DND-41 (cell line): Measurements from ENCODE around the gene NR2C2AP.

ENCODE experiments used
- ATAC-seq: fragments of 200-7000 bp; cut with Tn5 transposase; 3 replicates; pipeline ENCODE4 v1.9.1; 2021; ENCODE audit warnings: low read depth; ENCODE audit not compliant: insufficient read depth
- DNase-seq: peaks from one replicate; pipeline ENCODE4 v3.0.0-alpha.2; 2020
- H2AFZ ChIP-seq: 2 replicates; pipeline ENCODE4 v1.6.0; 2012; ENCODE audit warnings: low read depth, low read length
- H3K27ac ChIP-seq: 2 replicates; pipeline ENCODE4 v1.5.1; 2012; ENCODE audit warnings: low read length, inconsistent platforms
- H3K27me3 ChIP-seq: fragments of 200-600 bp; sonication (generic); 2 replicates; pipeline ENCODE4 v1.6.0; 2012; ENCODE audit warnings: low read length, mild to moderate bottlenecking, inconsistent platforms; ENCODE audit not compliant: insufficient read depth, poor library complexity
- H3K36me3 ChIP-seq: 2 replicates; pipeline ENCODE4 v1.5.1; 2012; ENCODE audit warnings: low read length, inconsistent platforms; ENCODE audit not compliant: insufficient read depth
- H3K4me1 ChIP-seq: 2 replicates; pipeline ENCODE4 v1.5.1; 2012; ENCODE audit warnings: mild to moderate bottlenecking, low read length; ENCODE audit not compliant: insufficient read depth
- H3K4me2 ChIP-seq: 2 replicates; pipeline ENCODE4 v1.6.0; 2012; ENCODE audit warnings: mild to moderate bottlenecking, moderate library complexity, low read length, inconsistent platforms; ENCODE audit not compliant: insufficient read depth
- H3K4me3 ChIP-seq, 2 experiments: fragments of 200-600 bp in 1 of 2; shearing (Covaris generic) in 1 of 2; 2 replicates each; pipeline ENCODE4 v1.5.1; 2012 to 2016; ENCODE audit warnings: inconsistent platforms in 2 of 2, low read length in 2 of 2, mild to moderate bottlenecking in 2 of 2, low read depth in 1 of 2, moderate library complexity in 1 of 2
- H3K79me2 ChIP-seq: 2 replicates; pipeline ENCODE4 v1.6.0; 2012; ENCODE audit warnings: low read length, inconsistent platforms; ENCODE audit not compliant: insufficient read depth
- H3K9ac ChIP-seq: 2 replicates; pipeline ENCODE4 v1.6.0; 2012; ENCODE audit warnings: low read depth, mild to moderate bottlenecking, inconsistent platforms, low read length, moderate library complexity
- H3K9me3 ChIP-seq: 2 replicates; pipeline ENCODE4 v1.5.1; 2012; ENCODE audit warnings: low read length, moderate library complexity, mild to moderate bottlenecking, inconsistent platforms; ENCODE audit not compliant: insufficient read depth, severe bottlenecking
- H4K20me1 ChIP-seq: 2 replicates; pipeline ENCODE4 v1.6.0; 2012; ENCODE audit warnings: low read length; ENCODE audit not compliant: insufficient read depth
- CTCF ChIP-seq: IDR thresholded peaks from 2 replicates; pipeline ENCODE4 v1.5.1; 2012; ENCODE audit warnings: borderline replicate concordance, low read length, moderate library complexity, mild to moderate bottlenecking; ENCODE audit not compliant: poor library complexity, severe bottlenecking; ENCODE audit errors: extremely low read depth
- EZH2 ChIP-seq: IDR thresholded peaks from 3 replicates; pipeline ENCODE4 v1.6.1; 2012; ENCODE audit warnings: borderline replicate concordance, low read depth, mild to moderate bottlenecking, moderate library complexity, low read length, inconsistent platforms; ENCODE audit not compliant: severe bottlenecking

Gene NR2C2AP

DNA sequence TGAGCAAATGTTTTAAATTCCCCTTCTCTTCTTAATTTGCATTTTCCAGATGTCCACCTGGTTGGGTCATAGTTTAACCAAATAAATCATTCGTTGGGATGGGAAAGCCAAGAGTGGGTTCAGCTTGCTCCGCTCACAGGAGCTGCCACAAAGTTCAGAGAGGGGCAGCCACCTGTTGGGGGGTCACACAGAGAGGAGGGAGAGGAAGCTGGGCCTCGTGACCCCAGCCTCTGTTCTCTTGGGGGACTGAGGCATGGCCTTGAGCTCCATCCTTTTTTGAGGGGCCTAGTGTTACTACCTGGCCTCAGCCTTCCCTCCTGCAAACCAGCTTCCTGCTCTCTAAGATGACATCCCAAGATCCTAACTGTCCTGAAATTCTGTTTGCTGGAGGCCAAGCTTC lies 35.6 kb downstream of the NR2C2AP start:
- no peak overlapping the region for H3K4me3 ChIP-seq

DNA sequence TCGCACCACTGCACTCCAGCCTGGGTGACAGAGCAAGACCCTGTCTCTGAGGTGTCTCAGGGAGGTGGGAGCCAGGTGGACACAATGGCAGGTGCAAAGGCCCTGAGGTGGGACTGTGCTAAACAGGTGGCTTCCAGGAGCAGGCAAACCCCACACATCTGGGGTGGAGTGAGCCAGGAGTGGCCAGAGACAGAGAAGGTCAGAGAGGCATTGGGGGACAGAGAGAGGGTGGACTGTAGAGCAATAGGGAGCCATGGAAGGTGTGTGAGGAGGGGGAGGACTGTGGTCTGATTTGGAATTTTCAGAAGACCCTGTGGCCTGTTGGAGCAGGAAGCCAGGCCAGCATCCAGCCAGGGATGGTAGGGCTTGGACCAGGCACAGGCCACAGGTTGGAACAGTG lies 37.8 kb downstream of the NR2C2AP start:
- H3K27ac ChIP-seq = no peak overlapping the region
- TF ChIP-seq CTCF (no peak), EZH2 (no peak)
- no peaks in the 10 kb centered on the region for H4K20me1 ChIP-seq
- ATAC-seq (no peak), DNase-seq (no peak)
- H3K9ac ChIP-seq = no peak overlapping the region
- no peak overlapping the region for H3K4me3 ChIP-seq
- H3K36me3 ChIP-seq = no peaks in the 10 kb centered on the region
- no peak overlapping the region for H2AFZ ChIP-seq
- no peaks in the 10 kb centered on the region for H3K9me3 ChIP-seq
- no peaks in the 10 kb centered on the region for H3K27me3 ChIP-seq
- no peak overlapping the region for H3K4me2 ChIP-seq
- H3K4me1 ChIP-seq = no peaks in the 10 kb centered on the region
- no peaks in the 10 kb centered on the region for H3K79me2 ChIP-seq

More for the DNA sequence above, 35.6 kb downstream of the NR2C2AP start:
- no peak for DNase-seq
- no peak overlapping the region for H3K9ac ChIP-seq
- no peak for ATAC-seq
- no peaks in the 10 kb centered on the region for H3K9me3 ChIP-seq
- no peaks in the 10 kb centered on the region for H4K20me1 ChIP-seq
- H2AFZ ChIP-seq = no peak overlapping the region
- no peaks in the 10 kb centered on the region for H3K27me3 ChIP-seq
- no peaks in the 10 kb centered on the region for H3K79me2 ChIP-seq
- no peaks in the 10 kb centered on the region for H3K36me3 ChIP-seq
- TF ChIP-seq EZH2 = no peak
- TF ChIP-seq CTCF = no peak
- no peak overlapping the region for H3K4me2 ChIP-seq
- H3K27ac ChIP-seq = no peak overlapping the region
- H3K4me1 ChIP-seq = no peaks in the 10 kb centered on the region

DNA sequence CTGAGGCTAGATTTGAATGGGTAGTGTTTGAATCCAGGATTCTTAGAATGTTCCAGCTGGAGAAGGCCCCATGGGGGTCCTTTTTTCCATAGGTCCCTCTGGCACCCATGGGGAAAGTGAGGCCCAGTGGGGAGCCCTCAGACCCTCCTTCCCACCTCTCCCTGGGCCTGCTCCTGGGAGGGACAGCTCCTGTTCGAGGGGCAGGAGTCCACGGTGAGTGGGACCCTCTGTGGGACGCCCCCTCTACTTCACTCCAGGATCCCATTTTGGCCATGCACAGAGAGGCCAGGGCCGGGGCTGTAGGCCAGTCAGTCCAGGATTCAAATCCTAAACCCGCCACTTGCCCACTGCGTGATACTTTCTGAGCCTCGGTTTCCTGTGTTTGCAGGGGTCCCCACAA lies 40.7 kb downstream of the NR2C2AP start:
- no peaks in the 10 kb centered on the region for H3K79me2 ChIP-seq
- no peaks in the 10 kb centered on the region for H3K9me3 ChIP-seq
- H3K4me1 ChIP-seq = no peaks in the 10 kb centered on the region
- H3K4me3 ChIP-seq = no peak overlapping the region
- DNase-seq (no peak), ATAC-seq (no peak)
- H3K36me3 ChIP-seq = peaks cover 4% of the 10 kb centered on the region
- H4K20me1 ChIP-seq = no peaks in the 10 kb centered on the region
- no peak overlapping the region for H3K27ac ChIP-seq
- H2AFZ ChIP-seq = no peak overlapping the region
- H3K27me3 ChIP-seq = no peaks in the 10 kb centered on the region
- H3K4me2 ChIP-seq = no peak overlapping the region
- TF ChIP-seq EZH2 (no peak), CTCF (no peak)
- no peak overlapping the region for H3K9ac ChIP-seq

DNA sequence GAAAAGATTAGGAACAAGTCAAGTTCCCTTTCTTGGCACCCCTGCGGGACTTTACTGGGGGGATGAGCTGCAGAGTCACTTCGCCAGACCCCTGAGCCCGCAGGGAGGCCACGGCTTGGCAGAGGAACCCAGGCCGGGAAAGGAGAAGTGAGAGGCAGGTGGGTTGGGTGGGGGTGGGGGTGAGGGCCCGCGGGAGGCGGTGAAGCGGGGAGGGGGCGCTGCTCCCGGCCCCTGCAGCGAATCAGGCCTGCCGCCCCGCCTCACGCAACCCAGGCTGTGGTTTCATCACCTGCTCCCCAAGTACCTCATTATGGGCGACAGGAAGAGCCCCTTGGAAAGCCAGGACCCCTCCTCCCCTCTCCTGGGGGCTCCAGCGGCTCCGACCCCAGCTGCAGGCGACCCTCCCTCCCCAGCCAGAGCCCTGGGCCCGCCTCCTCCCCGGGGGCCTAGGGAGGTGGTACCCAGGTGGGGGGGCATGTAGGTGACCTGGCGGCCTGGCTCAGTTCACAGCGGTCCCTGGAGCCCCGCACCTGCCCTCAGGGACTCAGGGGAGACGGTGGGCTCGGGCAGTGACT lies 42.7 kb downstream of the NR2C2AP start:
- no peaks in the 10 kb centered on the region for H4K20me1 ChIP-seq
- H3K36me3 ChIP-seq = peaks cover 14% of the 10 kb centered on the region
- H3K79me2 ChIP-seq = no peaks in the 10 kb centered on the region
- no peak overlapping the region for H3K9ac ChIP-seq
- no peaks in the 10 kb centered on the region for H3K4me1 ChIP-seq
- H2AFZ ChIP-seq = no peak overlapping the region
- TF ChIP-seq CTCF (no peak), EZH2 (no peak)
- DNase-seq = peak; percentile 24
- no peak overlapping the region for H3K4me2 ChIP-seq
- no peak; the same call in 2 of the 3 replicates for ATAC-seq
- no peaks in the 10 kb centered on the region for H3K27me3 ChIP-seq
- no peak overlapping the region for H3K4me3 ChIP-seq
- H3K27ac ChIP-seq = no peak overlapping the region; the same call in 1 of the 2 replicates
- H3K9me3 ChIP-seq = no peaks in the 10 kb centered on the region
